Rectal smooth muscle tissue (tissue), 1 donor: ENCODE measurements around the gene PLCB1.

ENCODE experiments used
- H3K27ac ChIP-seq: one replicate; pipeline ENCODE4 v1.7.0; 2013; ENCODE audit warnings: low read depth, low read length, inconsistent platforms
- H3K27me3 ChIP-seq: one replicate; pipeline ENCODE4 v1.7.0; 2013; ENCODE audit warnings: low read length; ENCODE audit not compliant: control insufficient read depth, insufficient read depth
- H3K36me3 ChIP-seq: one replicate; pipeline ENCODE4 v1.7.0; 2013; ENCODE audit warnings: low read length; ENCODE audit not compliant: control insufficient read depth, insufficient read depth
- H3K4me1 ChIP-seq: one replicate; pipeline ENCODE4 v1.7.0; 2013; ENCODE audit warnings: low read length; ENCODE audit not compliant: control insufficient read depth, insufficient read depth
- H3K4me3 ChIP-seq: one replicate; pipeline ENCODE4 v1.7.0; 2013; ENCODE audit warnings: low read length
- H3K9ac ChIP-seq: one replicate; pipeline ENCODE4 v1.7.0; 2013; ENCODE audit warnings: low read length

PLCB1 gene

DNA sequence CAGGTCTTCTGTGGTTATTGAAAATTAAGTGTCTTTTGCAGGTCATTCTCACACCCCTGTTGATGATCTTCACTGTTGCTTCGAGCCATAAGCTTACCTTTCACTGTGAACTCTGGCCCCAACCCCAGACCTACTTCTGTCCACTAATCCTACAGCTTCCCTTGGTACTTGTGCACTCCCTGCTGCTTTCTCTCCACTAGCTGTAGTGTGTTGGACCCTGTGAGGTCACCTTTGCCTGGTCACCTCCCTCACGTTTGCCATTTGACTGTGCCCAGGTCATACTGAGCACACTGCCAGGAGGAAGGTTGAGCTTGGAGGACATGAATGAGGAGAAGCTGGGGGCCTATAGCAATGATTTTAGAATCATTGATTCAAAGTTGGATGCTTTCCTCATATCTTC is 94.0 kb downstream of the PLCB1 start:
- no peak overlapping the region for H3K4me3 ChIP-seq
- no peak overlapping the region for H3K9ac ChIP-seq
- H3K27me3 ChIP-seq: no peaks in the 10 kb centered on the region
- H3K36me3 ChIP-seq: no peaks in the 10 kb centered on the region
- peaks cover 9% of the 10 kb centered on the region for H3K4me1 ChIP-seq
- H3K27ac ChIP-seq: no peak overlapping the region

DNA sequence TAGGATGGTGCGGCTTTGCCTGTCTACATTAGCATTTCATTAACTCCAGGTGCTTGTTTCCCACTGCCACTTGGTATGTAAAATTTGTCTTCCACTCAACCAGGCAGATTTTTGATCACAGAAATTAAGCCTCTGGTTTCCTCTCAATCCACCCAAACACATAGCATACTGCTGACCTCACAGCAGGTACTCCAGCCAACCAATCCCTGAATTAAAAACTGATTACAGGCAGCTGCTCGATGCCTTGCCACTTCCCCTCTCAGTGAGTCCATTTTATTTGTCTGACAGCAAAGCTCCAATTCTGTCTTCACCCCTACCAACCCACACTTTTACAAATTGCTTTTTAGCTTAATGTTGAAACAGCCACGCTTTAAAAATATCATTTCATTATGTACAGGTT is 95.2 kb downstream of the PLCB1 start:
- Histone ChIP-seq H3K4me3 (no peak overlapping the region), H3K27me3 (no peaks in the 10 kb centered on the region), H3K36me3 (no peaks in the 10 kb centered on the region), H3K9ac (no peak overlapping the region), H3K4me1 (peaks cover 9% of the 10 kb centered on the region), H3K27ac (no peak overlapping the region)

DNA sequence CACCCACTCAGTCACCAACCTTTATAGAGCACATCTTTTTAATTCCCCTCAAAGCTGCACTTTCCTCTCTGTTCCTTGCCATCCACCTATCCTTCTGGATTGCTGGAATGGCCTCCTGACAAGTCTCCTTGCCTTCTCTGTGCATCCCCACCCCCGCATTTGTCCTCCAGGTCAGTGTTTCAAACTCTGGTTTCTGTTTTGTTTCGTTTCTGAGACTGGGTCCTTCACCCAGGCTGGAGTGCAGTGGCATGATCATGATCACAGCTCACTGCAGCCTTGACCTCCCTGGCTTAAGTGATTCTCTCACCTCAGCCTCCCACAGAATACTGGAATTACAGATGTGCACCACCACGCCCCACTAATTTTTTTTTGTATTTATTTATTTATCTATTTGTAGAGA is 96.2 kb downstream of the PLCB1 start:
- H3K27me3 ChIP-seq: no peaks in the 10 kb centered on the region
- no peak overlapping the region for H3K9ac ChIP-seq
- H3K4me3 ChIP-seq: no peak overlapping the region
- no peaks in the 10 kb centered on the region for H3K36me3 ChIP-seq
- H3K4me1 ChIP-seq: peaks cover 15% of the 10 kb centered on the region
- H3K27ac ChIP-seq: no peak overlapping the region

DNA sequence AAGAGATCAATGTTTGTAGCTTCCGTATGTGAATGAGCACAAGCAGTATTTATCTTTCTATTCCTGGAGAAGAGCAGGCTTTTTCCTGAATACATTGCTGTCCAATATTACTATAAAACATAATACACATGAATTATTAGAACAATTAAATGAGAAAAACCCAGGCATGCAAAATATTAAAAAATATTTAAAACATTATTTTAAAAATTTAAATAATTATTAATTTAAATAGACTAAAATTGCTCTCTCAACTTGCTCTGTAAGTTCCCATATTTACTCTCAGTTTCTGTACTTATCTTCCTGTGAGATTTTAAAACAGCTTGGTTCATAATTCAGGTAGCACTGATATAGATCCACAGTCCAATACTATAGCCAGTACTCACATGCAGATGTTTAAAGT is 97.0 kb downstream of the PLCB1 start:
- Histone ChIP-seq H3K4me1 (peaks cover 10% of the 10 kb centered on the region), H3K9ac (no peak overlapping the region), H3K4me3 (no peak overlapping the region), H3K27me3 (no peaks in the 10 kb centered on the region), H3K36me3 (no peaks in the 10 kb centered on the region), H3K27ac (no peak overlapping the region)

DNA sequence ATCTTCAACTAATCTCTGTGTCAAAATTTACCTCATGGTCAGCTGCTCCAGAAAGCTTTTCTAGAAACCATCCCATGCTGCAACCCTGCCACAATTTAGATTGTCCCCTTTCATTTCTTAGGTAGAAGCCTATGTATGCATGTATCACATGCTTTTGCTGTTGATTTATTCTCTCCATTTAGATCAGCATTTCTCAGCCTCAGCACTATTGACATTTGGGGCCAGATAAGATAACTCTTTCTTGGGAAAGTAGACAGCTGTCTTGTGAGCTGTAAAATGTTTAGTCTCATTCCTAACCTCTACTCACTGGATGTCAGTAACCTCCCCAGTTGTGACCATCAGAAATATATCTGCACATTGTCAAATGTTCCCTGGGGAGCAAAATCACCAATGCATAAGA is 99.0 kb downstream of the PLCB1 start:
- peaks cover 12% of the 10 kb centered on the region for H3K4me1 ChIP-seq
- no peak overlapping the region for H3K4me3 ChIP-seq
- no peak overlapping the region for H3K27ac ChIP-seq
- H3K27me3 ChIP-seq: no peaks in the 10 kb centered on the region
- no peaks in the 10 kb centered on the region for H3K36me3 ChIP-seq
- no peak overlapping the region for H3K9ac ChIP-seq

DNA sequence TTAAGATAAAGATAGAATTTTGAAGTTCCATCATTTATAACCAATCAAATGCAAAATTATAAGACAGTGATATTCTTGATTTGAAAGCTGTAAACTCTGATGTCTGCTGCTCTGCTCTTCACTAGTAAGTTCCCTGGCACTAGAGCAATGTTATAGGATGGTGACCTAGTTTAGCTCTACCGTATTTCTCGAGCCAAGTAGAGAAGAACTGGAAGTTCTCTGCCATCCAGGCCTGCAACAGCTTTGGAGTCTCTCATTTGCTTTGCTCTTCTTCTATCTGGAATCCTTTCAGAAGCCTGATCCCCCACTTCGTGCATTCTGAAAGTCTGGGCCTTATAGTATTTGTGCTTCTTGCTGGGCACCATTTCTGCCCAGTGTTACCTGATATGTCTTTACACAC is 100.3 kb downstream of the PLCB1 start:
- H3K4me1 ChIP-seq: peaks cover 12% of the 10 kb centered on the region
- H3K9ac ChIP-seq: no peak overlapping the region
- peak overlapping the region; percentile 18 for H3K27ac ChIP-seq

DNA sequence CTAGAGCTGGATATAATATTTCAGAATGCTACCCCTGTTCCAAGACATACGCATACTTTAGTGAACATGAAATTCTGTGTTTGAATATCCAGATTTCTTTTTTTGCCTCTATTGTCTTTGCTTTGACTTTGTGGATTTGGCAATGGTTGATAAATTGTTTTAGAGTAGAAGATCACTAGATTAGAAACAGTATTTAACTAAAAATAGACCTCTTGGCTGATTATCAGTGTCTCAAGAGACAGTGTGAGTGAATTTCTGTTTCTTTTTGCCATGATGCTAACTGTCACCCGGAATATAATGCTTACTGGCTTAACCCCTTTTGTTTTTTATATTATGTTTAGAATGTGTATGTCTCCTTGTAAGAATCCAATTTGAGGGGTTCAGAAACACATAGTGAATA is 102.5 kb downstream of the PLCB1 start:
- Histone ChIP-seq H3K9ac (no peak overlapping the region), H3K36me3 (no peaks in the 10 kb centered on the region), H3K27me3 (no peaks in the 10 kb centered on the region), H3K27ac (no peak overlapping the region), H3K4me3 (no peak overlapping the region), H3K4me1 (peaks cover 12% of the 10 kb centered on the region)

More for the DNA sequence above, 100.3 kb downstream of the PLCB1 start:
- Histone ChIP-seq H3K36me3 (no peaks in the 10 kb centered on the region), H3K4me3 (no peak overlapping the region), H3K27me3 (no peaks in the 10 kb centered on the region)

DNA sequence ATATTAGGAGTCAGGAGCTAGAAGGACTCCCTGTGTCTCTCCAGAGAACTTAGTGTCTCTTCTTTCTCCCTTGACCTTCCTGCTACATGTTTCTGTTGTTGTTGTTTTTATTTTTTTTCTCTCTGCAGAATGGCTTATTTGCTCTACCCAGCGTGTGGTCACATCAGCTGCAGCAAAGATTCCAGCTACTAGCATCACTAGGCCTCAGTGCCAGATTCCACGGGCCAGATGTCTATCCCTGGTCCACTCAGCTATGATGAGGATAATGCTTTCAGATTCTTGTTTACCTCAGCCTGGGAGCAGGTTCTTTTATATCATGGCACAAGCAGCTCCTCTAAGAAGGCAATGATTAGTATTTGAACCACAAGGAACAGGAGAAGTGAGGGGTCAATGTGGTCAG is 110.0 kb downstream of the PLCB1 start:
- H3K4me1 ChIP-seq: peaks cover 4% of the 10 kb centered on the region
- no peak overlapping the region for H3K9ac ChIP-seq
- no peaks in the 10 kb centered on the region for H3K27me3 ChIP-seq
- H3K4me3 ChIP-seq: no peak overlapping the region
- H3K36me3 ChIP-seq: no peaks in the 10 kb centered on the region
- no peak overlapping the region for H3K27ac ChIP-seq

DNA sequence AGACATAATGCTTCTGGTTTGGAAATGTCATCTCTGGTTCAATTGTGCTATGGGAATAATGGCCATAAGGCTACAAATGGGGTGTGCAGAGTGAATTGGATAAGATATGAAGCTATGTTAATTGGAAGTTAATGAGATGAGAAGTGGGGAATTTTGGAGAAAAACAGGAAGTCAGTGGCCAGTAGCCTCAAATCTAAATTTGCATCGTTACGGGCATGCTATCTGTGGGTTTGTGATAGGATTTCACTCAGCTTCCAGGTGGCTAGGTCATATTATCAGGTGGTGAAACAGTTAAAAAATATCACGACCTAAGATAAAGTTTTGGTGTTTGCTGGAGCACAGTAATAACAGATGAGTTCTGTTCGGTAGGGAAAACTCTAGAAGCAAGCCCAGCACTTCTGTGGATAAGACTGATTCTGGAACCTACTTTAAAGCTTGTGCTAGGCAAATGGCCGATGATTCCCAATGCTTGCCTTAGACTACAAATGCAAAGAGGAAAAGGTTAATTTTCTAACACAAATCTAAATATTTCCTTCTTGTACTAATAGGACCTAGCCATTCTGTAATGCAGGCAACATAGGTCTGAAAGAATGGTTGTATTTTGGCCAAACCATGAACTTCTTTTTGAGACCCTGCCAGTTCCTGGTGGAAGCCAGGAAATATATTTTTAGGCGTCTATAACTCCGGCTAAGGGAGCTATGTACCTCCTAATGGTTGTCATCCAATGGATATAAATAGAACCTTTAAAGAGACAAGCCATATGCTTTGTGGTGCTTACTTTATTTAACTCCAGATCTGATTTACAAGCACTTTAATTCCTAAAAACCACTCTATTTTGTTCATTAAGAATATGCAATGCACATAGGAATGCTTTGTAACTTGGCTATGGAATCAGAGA is 111.0 kb downstream of the PLCB1 start:
- H3K27me3 ChIP-seq: no peaks in the 10 kb centered on the region
- no peak overlapping the region for H3K9ac ChIP-seq
- no peak overlapping the region for H3K27ac ChIP-seq
- peaks cover 4% of the 10 kb centered on the region for H3K4me1 ChIP-seq
- H3K36me3 ChIP-seq: no peaks in the 10 kb centered on the region
- no peak overlapping the region for H3K4me3 ChIP-seq

DNA sequence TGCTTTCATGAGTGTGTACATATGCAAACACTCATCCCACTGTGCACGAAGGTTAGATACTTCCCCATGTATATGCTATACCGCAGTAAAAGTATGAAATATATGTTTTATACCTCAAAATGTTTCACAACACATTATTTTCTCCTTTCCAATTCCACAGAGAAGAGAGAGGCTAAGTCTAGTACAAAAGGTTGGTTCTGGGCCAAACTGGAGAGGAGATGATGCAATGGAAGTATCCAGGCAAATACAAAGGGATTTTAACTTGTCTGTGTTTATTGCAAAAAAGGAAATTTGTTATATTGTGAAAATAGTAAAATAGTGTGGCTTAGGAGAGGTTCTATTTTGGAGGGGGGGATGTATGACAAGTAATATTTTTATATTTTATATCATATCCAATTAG is 112.6 kb downstream of the PLCB1 start:
- no peak overlapping the region for H3K4me3 ChIP-seq
- no peak overlapping the region for H3K27ac ChIP-seq
- H3K9ac ChIP-seq: no peak overlapping the region
- no peaks in the 10 kb centered on the region for H3K36me3 ChIP-seq
- no peaks in the 10 kb centered on the region for H3K27me3 ChIP-seq
- H3K4me1 ChIP-seq: peaks cover 4% of the 10 kb centered on the region

DNA sequence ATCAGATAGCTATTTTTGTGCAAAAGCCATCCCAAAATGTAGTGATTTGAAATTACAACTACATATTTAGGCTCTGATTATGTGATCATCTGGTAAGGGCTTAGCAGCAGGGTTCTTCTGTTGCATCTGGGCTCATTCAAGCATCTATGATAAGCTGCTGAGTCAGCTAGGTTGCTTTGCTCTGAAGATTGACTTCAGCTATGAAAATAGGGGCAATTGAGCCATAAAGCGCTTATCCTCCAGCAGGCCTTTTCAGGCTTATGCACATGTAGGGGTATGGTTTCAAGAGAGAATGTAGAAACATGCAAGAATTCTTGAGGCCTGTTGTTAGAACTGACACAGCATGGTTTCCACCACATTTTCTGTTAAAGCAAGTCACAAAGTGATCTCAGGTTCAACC is 114.1 kb downstream of the PLCB1 start:
- no peak overlapping the region for H3K4me3 ChIP-seq
- peaks cover 4% of the 10 kb centered on the region for H3K4me1 ChIP-seq

DNA sequence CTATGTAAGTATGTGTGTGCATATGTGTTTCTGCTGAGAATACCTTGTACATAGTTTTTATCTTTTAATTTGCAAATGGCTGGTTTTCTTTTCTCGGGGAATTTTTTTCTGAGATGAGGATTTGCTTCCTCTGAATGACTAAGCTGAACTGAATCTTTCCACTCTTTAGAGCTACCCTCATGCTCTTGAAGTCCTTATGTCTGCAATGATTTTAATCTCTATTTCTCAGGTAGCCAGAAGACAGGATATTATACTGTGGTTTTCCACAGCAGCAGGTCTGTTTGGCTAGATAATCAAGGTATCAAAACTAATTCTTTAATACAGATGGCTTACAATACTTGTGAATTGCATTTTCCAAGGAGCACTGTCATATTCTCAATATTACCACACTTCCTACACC is 114.7 kb downstream of the PLCB1 start:
- no peak overlapping the region for H3K9ac ChIP-seq
- H3K36me3 ChIP-seq: no peaks in the 10 kb centered on the region
- H3K27me3 ChIP-seq: no peaks in the 10 kb centered on the region
- H3K4me1 ChIP-seq: peaks cover 3% of the 10 kb centered on the region
- H3K4me3 ChIP-seq: no peak overlapping the region
- H3K27ac ChIP-seq: no peak overlapping the region

More for the DNA sequence above, 114.1 kb downstream of the PLCB1 start:
- Histone ChIP-seq H3K9ac (no peak overlapping the region), H3K27me3 (no peaks in the 10 kb centered on the region), H3K27ac (no peak overlapping the region), H3K36me3 (no peaks in the 10 kb centered on the region)

DNA sequence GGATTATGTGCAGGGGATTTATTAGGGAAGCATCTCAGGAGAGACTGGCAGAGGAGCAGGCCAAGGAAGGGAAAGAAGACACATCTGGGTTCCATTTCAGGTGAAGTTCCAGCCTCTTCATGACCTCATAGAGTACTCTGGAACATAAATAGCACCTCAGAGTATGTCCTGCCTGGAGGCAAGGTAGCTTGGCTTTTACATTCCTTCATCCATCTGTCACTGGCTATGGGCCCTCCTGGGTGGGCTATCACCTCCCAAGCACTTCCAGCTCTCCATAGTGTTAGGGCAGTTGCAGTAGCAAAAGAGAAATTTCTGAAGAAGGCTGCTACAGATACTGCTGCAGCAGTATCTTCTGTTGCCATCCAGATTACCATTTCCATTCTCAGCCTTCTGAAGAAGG is 116.0 kb downstream of the PLCB1 start:
- H3K4me3 ChIP-seq: no peak overlapping the region
- no peaks in the 10 kb centered on the region for H3K27me3 ChIP-seq
- H3K9ac ChIP-seq: no peak overlapping the region
- H3K36me3 ChIP-seq: no peaks in the 10 kb centered on the region
- no peak overlapping the region for H3K27ac ChIP-seq
- peaks cover 3% of the 10 kb centered on the region for H3K4me1 ChIP-seq
